ENCODE results near the gene C10orf53.

GRCh38 chr10:49657606-49658005 is 21.8 kb upstream of the C10orf53 start:
- TF ChIP-seq EZH2phosphoT487 (IDR thresholded peaks at IDR 0.05; ENCODE audit: insufficient read depth, low read depth) (no peak), EZH2 (IDR thresholded peaks at IDR 0.05; ENCODE audit: insufficient read depth, poor library complexity, severe bottlenecking) (no peak)

Data from GM23248 (cell line).